ENCODE results near the gene CCDC148.
"Not testable (repeated sequence)": the region's sequence is repeated elsewhere in the genome, so short reads cannot be mapped to it uniquely, and the experiment has no call there.

Gene CCDC148

DNA sequence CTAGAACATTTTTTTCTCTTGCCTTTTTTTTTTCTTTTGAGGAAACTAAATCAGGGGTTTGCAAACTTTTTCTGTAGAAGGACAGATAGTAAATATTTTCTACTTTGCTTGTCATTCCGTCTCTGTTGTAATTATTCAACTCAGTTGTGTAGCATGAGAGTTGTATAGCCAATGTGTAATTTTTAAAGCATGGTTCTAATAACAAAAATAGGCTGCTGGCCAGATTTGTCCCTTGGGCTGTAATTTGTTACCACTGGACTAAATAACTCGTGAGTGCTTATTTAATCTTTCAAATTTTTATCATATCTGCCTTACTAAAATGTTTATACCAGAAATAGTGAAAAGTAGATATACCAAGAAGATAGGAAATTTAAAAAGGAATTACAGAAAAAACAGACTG is 43.0 kb downstream of the CCDC148 start:
- no peak for DNase-seq

DNA sequence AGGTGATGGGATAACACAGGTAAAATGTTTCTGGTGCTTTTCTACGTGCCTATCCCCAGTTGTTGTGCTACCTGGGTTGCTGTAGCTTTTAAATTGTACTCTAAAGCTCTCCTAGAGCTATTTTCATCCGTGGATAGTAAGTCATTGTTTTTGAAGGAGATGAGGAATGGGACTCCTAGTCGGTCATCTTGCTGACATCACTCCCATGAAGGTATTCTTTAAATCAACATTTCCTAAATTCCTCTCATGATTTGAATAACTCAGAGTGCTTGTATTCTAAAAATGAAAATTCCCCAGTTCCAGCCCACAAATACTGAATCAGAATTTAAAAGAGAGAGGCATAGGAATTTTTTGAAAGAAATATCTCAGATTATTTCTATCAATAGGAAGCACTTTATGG is 44.3 kb downstream of the CCDC148 start:
- no peak for DNase-seq

- DNase-seq, result no peak
Observed at GRCh38 chr2:158411748-158412147, 44.8 kb downstream of the CCDC148 start.

DNA sequence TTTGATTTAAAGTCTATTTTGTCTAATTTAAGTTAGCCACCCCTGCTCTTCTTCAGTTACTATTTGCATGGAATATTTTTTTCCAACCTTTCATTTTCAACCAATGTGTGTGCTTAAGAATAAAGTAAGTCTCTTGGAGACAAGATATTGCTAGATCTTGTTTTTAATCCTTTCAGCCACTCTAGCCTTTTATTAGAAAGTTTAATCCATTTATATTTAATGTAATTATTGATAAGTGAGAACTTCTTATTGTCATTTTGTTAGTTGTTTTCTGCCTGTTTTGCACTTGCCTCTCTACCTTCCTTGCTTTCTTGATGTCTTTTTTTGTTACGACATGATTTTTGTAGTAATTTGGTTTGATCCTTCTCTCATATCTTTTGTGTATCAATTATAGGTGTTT is 46.4 kb downstream of the CCDC148 start:
- DNase-seq, result no peak

DNA sequence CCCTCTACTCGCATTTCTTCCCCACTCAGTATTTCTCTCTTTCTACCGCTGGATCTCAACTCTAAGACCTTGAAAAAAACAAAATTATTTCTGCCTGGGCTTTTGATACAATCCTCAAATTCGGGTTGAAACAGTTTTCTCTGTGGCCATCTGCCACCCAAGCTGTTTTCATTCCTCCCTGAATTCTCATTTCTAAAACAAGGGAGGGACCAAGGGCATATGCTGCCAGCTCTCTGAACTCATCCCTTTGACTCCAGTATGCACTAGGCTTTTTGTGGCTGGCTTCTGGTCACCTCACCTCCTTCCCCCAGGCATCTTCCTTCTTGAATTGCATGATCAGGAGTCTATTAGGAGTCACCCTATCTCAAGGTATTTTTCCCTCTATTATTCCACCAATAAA is 49.5 kb downstream of the CCDC148 start:
- DNase-seq, result no peak

- DNase-seq, result no peak
Observed at GRCh38 chr2:158405341-158405740, 51.2 kb downstream of the CCDC148 start.

- DNase-seq, result no peak
Observed at GRCh38 chr2:158403237-158403636, 53.3 kb downstream of the CCDC148 start.

DNA sequence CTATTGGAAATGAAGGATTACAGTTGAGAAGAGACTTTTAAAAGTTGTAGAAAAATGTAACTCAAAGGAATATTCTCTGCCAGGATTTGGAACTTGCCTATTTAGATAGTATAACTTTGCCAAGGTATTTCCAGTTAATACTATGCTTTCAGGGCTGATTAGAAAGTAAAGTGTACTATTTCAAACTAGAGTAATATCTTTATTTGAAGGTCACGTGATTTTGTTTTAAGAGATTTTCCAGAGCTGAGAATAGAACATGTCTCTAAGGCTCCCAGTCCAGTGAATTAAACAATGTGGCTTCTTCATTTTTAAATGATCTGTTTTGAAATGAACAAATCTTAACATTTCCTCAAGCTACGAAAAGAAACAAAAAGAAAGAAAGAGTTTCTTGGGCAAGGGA is 53.9 kb downstream of the CCDC148 start:
- no peak for DNase-seq

DNA sequence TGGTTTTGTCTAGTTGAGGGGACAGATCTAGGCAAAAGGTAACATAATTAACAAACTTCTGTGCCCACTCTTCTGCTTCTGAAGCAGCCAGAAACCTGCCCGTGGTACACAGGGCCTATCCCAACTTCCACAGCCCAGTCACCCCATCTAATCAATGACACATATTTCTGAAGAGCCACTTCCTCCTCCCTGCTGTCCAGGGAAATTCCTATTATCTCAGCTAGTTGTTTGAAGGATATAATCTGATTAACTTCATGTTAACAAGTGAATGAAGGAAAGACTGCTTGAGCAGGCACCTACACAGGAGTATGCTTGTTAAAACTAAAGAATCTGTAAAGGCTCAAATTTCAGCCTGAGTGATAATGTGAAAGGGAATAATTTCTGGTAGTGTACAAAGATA is 61.4 kb downstream of the CCDC148 start:
- no peak for DNase-seq

- no peak for DNase-seq
Observed at GRCh38 chr2:158394453-158394852, 62.1 kb downstream of the CCDC148 start.

DNA sequence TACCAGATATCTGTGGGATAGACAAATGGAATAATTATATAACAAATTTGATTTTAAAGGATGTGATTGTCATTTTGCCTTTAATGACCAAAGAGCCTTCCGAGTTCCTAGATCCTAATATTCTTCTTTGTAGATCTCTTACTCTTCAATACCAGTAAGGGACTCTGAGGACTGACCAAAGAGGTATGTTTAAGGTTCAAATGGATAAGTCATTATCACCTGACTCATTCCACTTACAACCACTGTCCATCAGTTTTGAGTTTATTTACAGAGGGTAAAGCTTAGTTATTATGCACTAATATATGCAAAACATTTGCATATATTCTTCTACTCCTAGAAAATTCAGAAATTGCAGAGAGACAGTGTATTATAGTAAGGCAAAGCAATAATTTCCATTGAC is 62.7 kb downstream of the CCDC148 start:
- no peak for DNase-seq

DNA sequence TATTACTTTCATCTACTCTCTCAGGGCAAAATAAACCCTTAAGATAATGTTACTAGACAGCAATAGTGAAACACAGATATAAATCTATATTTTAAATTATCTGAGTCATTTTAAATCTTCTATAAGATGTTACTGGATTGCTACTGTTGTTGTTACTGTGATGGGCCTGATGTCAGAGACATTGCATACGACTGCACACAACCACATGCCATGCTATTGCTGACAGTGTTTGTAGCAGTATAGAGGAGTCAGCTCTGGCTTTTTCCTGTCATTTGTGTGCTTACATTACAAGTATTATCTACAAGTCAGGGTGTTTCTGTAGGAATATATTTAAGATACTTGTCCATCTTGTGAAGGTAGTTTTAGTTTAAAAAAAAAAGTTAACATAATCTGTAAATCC is 63.9 kb downstream of the CCDC148 start:
- no peak for DNase-seq

DNA sequence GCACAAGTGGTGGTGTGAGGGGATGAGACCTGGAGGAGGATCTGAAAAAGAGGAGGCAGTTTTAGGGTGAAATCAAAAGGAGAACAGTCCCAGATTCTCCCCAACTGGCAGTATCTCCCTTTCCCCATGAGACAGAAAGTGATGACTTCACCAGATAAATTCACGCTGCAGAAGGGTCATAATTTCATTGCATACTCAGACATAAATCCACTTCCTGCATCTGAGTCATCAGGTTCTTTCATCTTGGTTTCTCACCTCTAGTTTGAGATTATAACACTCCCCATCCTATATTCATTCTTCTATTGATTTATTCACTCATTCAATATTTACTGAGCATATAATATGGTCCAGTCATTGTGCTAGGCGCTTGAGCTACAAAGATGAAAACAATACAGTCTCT is 64.7 kb downstream of the CCDC148 start:
- DNase-seq, result no peak

DNA sequence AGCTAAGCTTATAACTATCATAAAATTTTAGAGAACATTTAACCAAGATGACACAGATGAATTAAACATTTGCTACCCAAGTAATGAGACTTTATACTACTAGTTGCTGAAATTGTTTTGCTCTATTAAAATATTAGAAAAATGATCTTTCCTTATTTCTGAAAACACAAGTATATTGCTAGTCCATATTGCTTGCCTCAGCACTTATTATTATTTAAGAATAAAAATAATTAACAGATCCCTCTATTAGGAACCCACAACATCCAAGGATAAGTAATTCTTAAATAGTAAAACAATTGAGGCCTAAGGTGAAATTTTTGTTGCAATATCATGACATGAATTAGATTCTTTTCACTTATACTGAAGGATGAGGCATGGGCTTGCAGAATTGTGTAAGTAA is 65.2 kb downstream of the CCDC148 start:
- DNase-seq, result no peak

- DNase-seq, result no peak
Observed at GRCh38 chr2:158388159-158388558, 68.4 kb downstream of the CCDC148 start.

GRCh38 chr2:158385646-158386045 is 70.9 kb downstream of the CCDC148 start:
- no peak for DNase-seq

DNA sequence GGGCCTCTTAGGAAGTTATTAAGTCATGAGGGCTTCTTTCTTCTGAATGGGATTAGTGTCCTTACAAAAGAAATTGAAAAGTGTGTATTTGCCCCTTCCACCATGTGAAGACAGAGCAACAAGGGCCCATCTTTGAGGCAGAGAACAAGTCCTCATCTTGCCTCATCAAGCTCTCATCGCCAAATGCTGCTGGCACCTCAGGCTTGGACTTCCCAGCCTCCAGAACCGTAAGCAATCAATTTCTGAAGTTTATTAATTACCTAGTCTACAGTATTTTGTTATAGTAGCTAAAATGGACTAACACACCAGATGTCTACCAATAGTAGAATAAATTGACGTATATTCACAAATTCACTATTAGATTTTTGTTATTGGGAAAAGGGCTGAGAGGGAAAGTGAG is 74.6 kb downstream of the CCDC148 start:
- no peak for DNase-seq

DNA sequence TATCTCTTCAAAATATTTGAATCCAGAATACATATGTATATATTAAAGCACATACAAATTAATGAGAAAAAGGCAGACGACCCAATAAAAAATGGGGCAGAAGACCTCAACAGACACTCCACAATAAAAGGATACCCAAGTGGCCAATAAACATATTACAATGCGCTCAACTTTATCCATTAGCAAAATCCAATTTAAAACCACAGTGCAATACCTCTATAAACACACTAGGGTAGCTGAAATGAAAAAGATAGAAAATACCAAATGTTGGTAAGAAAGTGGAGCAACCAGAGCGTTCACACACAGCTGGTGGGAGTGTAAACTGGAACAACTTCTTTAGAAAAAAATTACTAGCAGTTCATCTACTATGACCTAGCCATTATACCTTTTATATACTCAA is 75.3 kb downstream of the CCDC148 start:
- no peak for DNase-seq

DNA sequence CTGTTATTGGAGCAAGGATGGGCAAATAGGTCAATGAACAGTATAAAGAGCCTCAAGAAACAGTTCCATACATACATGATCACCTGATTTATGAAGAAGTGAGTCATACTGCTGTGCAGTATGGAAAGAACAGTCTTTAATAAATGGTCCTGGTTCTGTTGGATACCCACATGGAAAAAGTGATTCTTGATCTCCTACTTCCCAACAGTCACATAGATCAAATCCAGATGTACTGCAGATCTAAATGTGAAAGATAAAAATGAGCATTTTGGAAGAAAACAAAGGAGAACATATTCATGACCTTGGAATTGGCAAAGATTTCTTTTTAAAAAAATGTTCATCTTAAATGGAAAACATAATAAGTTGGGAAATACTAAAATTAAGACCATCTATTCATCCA is 75.8 kb downstream of the CCDC148 start:
- DNase-seq, result no peak

DNA sequence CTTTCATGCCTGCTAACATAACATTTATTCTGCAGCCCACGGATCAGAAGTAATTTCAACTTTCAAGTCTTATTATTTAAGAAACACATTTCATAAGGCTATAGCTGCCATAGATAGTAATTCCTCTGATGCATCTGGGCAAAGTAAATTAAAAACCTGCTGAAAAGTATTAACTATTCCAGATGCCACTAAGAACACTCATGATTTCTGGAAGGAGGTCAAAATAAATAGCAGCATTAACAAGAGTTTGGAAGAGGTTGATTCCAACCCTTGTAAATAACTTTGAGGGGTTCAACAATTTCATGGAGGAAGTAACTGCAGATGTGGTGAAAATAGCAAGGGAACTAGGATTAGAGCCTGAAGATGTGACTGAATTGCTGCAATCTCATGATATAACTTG is 77.6 kb downstream of the CCDC148 start:
- no peak for DNase-seq

DNA sequence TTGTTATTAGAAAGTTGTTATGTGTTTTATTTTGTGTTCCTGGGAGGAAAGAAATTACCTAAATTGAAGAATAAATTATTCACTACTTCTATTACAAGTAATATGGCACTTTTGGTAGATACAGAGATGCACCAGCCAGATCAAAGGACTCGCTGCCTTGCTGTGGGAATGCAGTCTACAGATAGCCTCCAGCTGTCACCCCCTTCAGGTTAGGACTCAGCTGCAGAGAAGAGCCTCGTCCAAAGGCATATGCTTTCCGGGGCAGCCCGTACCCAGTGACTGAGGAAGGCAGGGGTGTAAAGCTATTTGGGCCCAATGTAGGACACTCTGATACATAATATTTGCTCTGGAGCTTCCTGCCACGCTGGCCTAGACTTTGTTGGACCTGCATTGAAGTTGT is 90.2 kb downstream of the CCDC148 start:
- DNase-seq, result no peak

- DNase-seq, result peak; percentile 29
Observed at GRCh38 chr2:158359846-158360245, 96.7 kb downstream of the CCDC148 start.

- no peak for DNase-seq
Observed at GRCh38 chr2:158357699-158358098, 98.9 kb downstream of the CCDC148 start.

DNA sequence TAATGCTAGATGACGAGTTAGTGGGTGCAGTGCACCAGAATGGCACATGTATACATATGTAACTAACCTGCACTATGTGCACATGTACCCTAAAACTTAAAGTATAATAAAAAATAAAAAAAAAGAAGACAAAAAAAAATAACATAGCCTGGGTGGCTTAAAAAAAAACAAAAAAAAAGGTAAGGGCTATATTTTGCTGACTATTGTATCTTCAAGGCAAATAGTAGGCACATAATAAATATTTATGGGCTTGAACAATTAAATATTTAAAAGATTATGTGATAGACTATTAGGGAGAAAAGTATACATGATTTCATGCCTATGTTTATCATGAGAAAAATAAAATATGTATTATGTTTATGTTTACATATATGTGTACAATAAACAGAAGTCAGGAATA is 99.4 kb downstream of the CCDC148 start:
- no peak for DNase-seq

DNA sequence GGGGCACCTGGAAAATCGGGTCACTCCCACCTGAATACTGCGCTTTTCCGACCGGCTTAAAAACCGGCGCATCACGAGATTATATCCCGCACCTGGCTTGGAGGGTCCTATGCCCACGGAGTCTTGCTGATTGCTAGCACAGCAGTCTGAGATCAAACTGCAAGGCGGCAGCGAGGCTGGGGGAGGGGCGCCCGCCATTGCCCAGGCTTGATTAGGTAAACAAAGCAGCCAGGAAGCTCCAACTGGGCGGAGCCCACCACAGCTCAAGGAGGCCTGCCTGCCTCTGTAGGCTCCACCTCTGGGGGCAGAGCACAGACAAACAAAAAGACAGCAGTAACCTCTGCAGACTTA is 105.1 kb downstream of the CCDC148 start:
- not testable (repeated sequence) for DNase-seq

DNA sequence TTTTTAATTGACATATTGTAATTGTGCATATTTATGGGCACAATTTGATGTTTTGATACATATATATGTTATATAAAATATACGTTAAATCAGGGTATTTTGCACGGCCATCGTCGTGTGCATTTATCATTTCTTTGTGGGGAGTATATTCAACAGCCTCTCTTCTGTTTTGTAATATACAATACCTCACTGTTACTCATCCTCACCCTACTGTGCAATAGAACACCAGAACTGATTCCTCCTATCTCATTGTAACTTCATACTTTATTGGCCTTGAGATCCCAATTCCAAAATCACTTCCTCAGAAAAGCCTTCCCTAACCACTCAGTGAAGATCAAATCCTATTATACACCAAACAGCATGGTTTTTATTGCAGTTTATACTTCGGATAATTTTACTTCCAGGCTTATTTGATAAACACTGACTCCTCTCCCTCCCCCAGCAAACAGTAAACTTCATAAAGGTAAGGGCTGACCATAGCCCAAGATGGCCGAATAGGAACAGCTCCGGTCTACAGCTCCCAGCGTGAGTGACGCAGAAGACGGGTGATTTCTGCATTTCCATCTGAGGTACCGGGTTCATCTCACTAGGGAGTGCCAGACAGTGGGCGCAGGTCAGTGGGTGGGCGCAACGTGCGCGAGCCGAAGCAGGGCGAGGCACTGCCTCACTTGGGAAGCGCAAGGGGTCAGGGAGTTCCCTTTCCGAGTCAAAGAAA is 105.6 kb downstream of the CCDC148 start:
- not testable (repeated sequence) for DNase-seq
